GM21576 (cell line): ENCODE data around the gene CECR2.
"Not testable (repeated sequence)": the region's sequence is repeated elsewhere in the genome, so short reads cannot be mapped to it uniquely, and the experiment has no call there.

Experiments
- ATAC-seq: cut with Tn5 transposase; IDR thresholded peaks from one replicate; pipeline ENCODE4 v1.9.1; 2021; ENCODE audit warnings: mild to moderate bottlenecking, moderate library complexity; ENCODE audit not compliant: unreplicated experiment

The CECR2 gene

GRCh38 chr22:17401728-17402127 lies 32.5 kb downstream of the CECR2 start:
- no peak for ATAC-seq

DNA sequence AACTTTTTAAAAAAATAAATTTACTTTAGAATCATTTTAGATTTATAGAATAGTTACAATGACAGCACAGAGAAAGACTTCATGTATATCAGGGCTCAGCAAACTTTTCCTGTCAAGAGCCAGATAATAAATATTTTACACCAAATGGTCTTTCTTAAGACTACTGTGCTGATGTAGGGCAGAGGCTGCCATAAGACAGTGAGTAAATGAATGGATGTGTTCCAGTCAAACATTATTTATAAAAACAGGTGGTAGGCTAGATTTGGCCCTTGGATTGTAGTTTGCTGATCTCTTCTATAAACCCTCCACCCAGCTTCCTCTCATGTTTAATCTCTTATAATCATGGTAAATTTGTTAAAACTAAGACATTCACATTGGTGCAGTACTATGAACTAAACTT lies 33.0 kb downstream of the CECR2 start:
- ATAC-seq, result no peak

DNA sequence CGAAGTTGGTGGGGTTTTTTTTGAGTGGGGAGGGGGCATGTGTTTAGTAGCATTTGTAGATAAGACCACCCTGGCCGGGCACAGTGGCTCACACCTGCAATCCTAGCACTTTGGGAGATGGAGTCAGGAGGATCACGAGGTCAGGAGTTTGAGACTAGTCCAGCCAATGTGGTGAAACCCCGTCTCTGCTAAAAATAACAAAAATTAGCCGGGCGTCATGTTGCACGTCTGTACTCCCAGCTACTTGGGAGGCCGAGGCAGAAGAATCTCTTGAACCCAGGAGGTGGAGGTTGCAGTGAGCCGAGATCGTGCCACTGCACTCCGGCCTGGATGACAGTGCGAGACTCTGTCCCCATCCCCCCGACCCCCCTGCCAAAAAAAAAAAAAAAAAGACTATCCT lies 34.6 kb downstream of the CECR2 start:
- no peak for ATAC-seq

- no peak for ATAC-seq
Observed at GRCh38 chr22:17407643-17408042, 38.4 kb downstream of the CECR2 start.

- ATAC-seq, result no peak
Observed at GRCh38 chr22:17410576-17410975, 41.3 kb downstream of the CECR2 start.

DNA sequence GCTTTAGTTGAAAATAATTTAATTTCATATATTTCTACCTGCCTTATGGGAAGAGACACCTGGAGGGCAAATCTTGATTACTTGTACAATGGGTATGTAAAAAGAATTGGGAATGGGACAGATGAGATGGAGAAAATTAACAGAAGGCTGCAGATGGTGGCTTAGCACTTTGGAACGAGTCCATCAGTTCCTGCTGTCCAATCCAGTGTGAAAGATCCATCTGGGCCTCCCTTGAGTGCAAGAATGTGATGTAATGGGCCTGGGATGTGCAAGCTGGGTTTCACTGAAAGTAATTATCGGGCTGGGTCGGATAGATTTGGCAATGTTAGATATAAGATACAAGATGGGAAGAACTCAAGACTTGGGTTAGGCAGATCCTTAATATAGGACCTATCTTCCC lies 42.0 kb downstream of the CECR2 start:
- no peak for ATAC-seq

- no peak for ATAC-seq
Observed at GRCh38 chr22:17412232-17412631, 43.0 kb downstream of the CECR2 start.

DNA sequence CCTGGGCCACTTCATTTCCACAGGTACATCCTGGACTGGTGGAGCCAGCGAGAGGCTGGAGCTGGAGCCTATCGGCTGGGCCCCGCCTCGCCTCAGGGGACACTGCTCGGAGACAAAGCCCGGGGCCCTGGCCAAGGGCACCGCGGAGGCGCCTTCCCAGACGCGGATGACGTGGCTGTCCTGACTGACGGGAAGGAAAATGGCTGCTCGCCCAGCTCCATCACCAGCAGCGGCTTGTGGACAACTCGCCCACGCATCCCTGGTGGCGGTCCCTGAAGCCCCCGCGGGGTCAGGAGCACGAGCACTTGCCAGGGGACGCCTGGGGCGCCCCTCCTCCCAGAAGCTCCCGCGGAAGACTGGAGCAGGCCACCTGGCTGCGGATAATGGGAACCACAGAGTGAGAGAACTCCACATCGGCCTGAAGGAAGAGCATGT lies 49.6 kb downstream of the CECR2 start:
- ATAC-seq, result no peak

DNA sequence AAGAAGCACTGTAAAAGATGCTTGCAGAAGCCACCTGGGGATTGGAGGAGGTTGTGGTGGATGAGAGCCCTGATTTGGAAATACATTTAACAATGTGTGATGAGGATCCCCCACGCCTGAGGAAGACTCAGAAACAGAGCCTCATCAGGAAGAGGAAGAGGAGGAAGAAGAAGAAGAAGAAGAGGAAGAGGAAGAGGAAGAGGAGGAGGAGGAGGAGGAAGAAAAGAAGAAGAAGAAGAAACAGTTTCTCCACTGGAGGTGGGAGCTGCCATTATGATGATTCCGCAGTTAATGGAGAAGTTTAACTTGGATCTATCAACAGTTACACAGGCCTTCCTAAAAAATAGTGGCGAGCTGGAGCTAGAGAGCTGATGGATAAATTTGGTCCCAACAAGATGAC lies 50.1 kb downstream of the CECR2 start:
- no peak for ATAC-seq

DNA sequence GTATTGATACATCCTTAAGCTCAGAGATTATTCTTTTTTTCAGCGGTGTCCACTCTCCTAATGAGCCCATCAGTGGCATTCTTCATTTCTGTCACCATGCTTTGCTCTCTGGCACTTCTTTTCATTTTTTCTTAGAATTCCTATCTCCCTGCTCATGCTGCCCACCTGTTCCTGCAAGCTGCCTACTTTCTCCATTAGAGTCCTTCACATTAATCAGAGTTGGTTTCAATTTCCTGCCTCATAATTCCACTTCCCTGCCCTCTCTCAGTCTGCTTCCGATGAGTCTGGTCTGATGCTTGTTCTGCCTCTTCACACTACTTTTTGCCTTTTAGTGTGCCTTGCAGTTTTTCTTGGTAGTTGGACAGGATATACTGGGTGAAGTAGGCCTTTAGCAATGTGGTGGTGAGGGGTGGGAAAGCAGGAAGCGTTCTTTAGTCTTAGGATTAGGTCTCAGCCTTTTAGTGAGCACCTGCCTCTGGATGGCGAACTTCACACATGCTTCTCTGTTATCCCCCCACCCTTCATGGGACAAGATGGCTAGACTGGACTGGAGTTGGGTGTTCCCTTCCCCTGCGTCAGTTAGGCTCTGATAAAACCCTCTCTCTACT lies 53.6 kb downstream of the CECR2 start:
- ATAC-seq, result no peak

- ATAC-seq, result no peak
Observed at GRCh38 chr22:17423616-17424015, 54.4 kb downstream of the CECR2 start.

DNA sequence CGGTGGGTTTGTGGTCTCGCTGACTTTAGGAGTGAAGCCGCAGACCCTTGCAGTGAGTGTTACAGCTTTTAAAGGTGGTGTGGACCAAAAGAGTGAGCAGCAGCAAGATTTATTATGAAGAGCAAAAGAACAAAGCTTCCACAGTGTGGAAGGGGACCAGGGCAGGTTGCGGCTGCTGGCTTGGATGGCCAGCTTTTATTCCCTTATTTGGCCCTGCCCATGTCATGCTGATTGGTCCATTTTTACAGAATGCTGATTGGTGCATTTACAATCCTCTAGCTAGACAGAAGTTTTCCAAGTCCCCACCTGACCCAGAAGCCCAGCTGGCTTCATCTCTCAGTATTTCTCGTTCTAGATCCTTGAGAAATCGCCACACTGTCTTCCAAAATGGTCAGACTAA lies 58.3 kb downstream of the CECR2 start:
- ATAC-seq, result not testable (repeated sequence)

DNA sequence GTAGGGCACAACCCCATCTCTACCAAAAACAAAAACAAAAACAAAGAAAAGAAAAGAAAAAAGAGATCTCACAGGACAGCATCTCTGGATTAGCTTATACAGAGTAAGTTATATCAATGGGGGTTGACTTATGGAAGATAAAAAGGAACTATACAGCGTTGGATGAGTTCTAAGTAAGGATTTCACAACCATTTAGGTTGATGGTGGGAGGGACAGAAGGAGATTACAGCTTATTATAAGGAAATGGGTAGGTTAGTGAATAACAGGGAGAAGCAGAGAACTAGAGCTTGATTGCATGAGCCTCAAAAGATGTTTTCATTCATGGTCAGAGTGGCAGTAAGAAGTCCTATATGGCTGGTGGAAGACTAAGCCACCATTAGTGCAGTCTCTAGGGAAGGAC lies 60.3 kb downstream of the CECR2 start:
- ATAC-seq, result no peak

DNA sequence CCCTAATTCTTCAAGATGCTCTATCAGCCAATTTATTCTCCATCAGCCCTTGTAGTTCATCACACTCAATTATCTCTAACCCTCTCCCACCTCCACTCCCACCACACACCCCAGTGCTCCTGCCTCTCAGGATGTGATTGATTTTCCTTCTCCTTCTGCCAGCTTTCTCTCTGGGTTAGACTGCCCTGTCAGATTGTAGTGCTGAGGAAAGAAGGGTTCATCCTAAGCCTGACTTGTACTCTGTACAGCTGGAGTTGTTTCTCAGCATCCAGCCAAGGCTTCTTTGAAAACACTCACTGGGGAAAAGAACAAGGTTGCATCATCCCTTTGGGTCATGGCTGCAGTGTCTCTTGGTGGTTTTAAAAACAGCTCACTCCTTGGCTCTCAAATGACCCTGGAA lies 61.2 kb downstream of the CECR2 start:
- ATAC-seq, result no peak

DNA sequence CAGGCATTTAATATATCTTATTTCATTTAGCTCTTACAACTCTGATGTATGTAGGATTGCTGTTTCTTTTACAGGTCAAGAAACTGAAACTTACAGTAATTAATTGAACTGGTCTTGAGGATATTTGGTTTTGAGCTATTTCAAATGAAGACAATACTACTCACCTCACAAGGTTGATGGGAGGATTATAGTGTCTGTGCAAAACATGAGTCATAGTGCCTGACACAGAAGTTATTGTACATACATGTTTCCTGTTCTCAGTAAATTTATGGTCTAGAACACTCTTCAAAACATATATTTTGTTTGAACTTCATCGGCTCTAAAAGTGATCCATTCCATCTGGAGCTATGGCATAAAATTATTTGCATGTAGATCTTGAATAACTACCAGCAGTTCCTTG lies 61.9 kb downstream of the CECR2 start:
- ATAC-seq, result no peak

- no peak for ATAC-seq
Observed at GRCh38 chr22:17434856-17435255, 65.6 kb downstream of the CECR2 start.

DNA sequence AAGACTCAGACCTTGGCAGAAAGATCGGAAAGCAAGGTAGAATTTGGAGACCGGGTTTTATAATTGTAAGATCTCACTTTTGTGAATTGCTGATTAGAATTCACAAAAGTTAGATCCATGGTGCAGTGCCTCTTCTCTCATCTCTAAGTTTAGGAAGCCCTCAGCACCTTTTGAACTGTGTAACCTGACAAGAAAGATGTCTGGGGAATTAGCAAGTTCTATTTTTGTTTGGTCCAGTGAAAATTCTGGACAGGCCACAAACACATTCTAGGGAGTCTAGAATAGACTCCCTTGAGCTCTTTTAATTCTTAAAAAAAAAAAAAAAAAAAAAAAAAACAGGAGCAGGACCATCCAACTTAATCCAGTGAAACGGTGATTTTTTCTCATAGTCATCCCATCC lies 66.1 kb downstream of the CECR2 start:
- ATAC-seq, result no peak

DNA sequence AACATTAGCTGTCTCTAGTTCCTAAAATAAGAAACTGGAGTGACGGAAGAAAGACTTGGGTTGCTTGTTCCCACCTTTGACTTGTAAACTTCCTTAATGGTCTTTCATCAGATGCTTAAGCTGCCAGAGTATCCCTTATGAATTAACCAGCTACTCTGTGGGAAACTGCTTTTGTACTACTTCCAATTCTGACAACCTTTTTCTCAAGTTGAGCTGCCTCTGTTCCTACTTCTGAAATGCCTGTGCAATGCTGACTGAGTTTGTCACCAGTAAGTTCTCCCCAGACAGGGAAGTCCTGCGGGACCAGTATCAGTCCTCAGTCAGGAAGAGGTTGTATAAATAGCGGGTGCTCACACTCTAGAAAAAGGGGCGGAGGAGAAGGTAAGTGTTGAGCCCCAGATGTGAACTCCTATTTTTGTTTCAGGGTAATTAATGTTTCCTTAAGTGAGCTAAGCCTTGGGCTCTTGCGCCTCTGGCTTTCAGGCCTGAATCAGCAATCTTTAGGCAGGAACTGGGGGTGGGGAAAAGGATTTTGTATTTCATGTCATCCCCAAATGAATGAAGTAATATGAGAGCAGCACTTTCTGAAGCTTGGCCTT lies 67.2 kb downstream of the CECR2 start:
- no peak for ATAC-seq

- no peak for ATAC-seq
Observed at GRCh38 chr22:17436981-17437412, 67.7 kb downstream of the CECR2 start.

DNA sequence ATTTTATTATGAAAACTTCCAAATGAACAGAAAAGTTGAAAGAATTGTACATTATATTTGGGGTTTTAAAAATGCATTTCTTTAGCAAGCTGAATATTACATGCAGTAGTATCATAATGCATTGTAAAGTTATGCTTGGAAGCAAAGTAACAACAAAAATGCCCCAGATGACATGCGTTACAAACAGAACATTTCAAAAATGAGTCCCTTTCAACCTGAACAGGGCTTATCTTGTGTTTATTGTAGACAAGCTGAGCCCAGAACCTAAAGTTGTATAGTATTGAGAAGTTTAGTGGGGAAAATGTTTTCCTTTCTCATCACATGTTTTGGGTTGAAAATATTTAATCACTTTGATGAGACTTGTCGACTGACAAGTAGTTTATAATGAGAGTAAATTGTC lies 68.8 kb downstream of the CECR2 start:
- ATAC-seq, result no peak

DNA sequence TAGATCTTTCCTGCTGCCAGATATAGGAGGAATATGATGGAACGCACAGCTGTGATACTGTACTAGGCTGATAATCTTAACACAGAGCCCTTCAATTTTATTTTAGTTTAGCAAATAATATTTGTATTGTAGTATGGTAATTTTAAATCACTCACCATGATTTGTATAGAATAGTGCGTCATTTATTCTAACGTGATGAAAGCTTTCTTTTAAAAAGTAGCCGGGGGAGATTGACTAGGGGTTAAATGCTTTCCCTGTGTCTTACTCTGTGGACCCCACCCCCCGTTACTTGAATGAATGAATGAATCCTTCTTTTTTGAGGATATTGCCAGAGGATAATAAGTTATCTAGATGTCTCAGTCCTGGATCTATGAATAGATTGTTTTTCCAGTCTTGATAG lies 72.1 kb downstream of the CECR2 start:
- no peak for ATAC-seq

DNA sequence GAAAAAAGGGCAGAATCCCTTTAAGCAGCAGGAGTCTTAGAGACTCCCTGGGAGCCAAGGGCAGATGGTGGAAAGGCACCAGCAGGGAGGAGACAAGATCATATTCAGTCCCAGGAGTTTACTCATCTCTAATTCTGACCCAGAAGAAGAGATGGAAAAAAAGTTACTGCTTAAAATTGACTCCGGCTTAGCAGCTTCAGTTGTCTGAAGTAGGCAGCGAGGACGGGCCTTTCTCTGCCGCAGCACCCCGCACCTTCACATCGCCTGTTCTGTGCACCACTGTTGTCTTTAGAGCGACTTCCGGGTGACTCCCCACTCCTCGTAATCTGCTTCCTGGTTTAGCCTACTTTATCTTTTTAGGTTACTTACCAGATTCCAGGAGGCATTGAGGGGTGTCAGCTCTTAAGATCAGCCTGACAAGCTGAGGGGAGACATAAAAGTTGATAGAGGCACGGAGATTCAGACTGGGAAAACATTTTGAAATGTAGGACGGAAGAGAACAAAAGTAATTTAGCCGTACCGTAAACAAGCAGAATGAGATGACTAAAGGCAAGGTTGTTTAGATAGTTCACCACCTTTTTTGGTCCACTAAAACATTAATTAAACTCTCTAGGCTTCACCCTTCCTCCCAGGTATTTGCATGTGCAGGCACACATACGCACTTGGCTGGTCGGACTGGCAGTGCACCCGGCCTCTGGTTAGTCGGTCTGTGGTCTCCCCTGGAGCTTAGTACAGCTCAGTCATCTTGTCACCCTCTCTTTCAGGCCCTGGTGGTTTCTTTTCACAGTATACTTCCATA lies 74.3 kb downstream of the CECR2 start:
- no peak for ATAC-seq
